ENCODE measurements around the gene DPH1.
A peak's percentile ranks its signal among the peaks of the same experiment; 100 is the strongest.

The DPH1 gene

GRCh38 chr17:2027528-2028233 lies 2.3 kb upstream of the DPH1 start:
- peak; percentile 94 for DNase-seq (ENCODE audit: low read depth)

GRCh38 chr17:2028234-2028614 lies 1.7 kb upstream of the DPH1 start:
- DNase-seq (ENCODE audit: low read depth): no peak

GRCh38 chr17:2028737-2029136 lies 1.2 kb upstream of the DPH1 start:
- DNase-seq (ENCODE audit: low read depth): no peak

GRCh38 chr17:2030779-2031163 lies 818 bp downstream of the DPH1 start:
- no peak for DNase-seq (ENCODE audit: low read depth)

- no peak for DNase-seq (ENCODE audit: low read depth)
Measured at GRCh38 chr17:2033153-2033552, 3.2 kb downstream of the DPH1 start.

- DNase-seq (ENCODE audit: low read depth): no peak
Measured at GRCh38 chr17:2034157-2034556, 4.2 kb downstream of the DPH1 start.

- DNase-seq (ENCODE audit: low read depth): no peak
Measured at GRCh38 chr17:2034806-2035540, 5.0 kb downstream of the DPH1 start.

GRCh38 chr17:2035541-2036488 lies 5.9 kb downstream of the DPH1 start:
- no peak for DNase-seq (ENCODE audit: low read depth)

- no peak for DNase-seq (ENCODE audit: low read depth)
Measured at GRCh38 chr17:2037155-2037554, 7.2 kb downstream of the DPH1 start.

- DNase-seq (ENCODE audit: low read depth): no peak
Measured at GRCh38 chr17:2040219-2040827, 10.4 kb downstream of the DPH1 start.

GRCh38 chr17:2040942-2041560 lies 11.1 kb downstream of the DPH1 start:
- DNase-seq (ENCODE audit: low read depth): no peak

- DNase-seq (ENCODE audit: low read depth): peak; percentile 88
Measured at GRCh38 chr17:2041561-2042389, 11.8 kb downstream of the DPH1 start, which contains the start of gene OVCA2. OVCA2 (plus strand) TSS chr17:2042022; CDS start chr17:2042048, 26 bp downstream.

GRCh38 chr17:2042390-2042847 lies 12.5 kb downstream of the DPH1 start:
- no peak for DNase-seq (ENCODE audit: low read depth)

- DNase-seq (ENCODE audit: low read depth): no peak
Measured at GRCh38 chr17:2042933-2043332, 13.0 kb downstream of the DPH1 start.

GRCh38 chr17:2043785-2044184 lies 13.8 kb downstream of the DPH1 start:
- DNase-seq (ENCODE audit: low read depth): peak; percentile 71

- no peak for DNase-seq (ENCODE audit: low read depth)
Measured at GRCh38 chr17:2044263-2044894, 14.4 kb downstream of the DPH1 start.

- no peak for DNase-seq (ENCODE audit: low read depth)
Measured at GRCh38 chr17:2047590-2047989, 17.6 kb downstream of the DPH1 start.

- DNase-seq (ENCODE audit: low read depth): no peak
Measured at GRCh38 chr17:2048805-2049204, 18.9 kb downstream of the DPH1 start.

GRCh38 chr17:2049333-2050299 lies 19.7 kb downstream of the DPH1 start:
- peak; percentile 69 for DNase-seq (ENCODE audit: low read depth)
